SK-N-SH (cell line): Measurements from ENCODE around the gene DUSP10.

Experiments used
- EZH2phosphoT487 ChIP-seq: fragments of 200-600 bp; sonication (generic); IDR thresholded peaks from 2 replicates; pipeline ENCODE4 v1.6.1; 2017; ENCODE audit warnings: low read depth, mixed run types, mild to moderate bottlenecking, antibody characterized with exemption, moderate library complexity, borderline replicate concordance
- MXI1 ChIP-seq: IDR thresholded peaks from 2 replicates; pipeline ENCODE4 v1.6.1; 2012; ENCODE audit warnings: mild to moderate bottlenecking, low read depth, low read length, improper control_type of control experiment
- NFIC ChIP-seq: IDR thresholded peaks from 2 replicates; pipeline ENCODE4 v1.4.0; 2012; ENCODE audit warnings: borderline replicate concordance
- POLR2AphosphoS5 ChIP-seq: IDR thresholded peaks from 2 replicates; pipeline ENCODE4 v1.6.1; 2012; ENCODE audit warnings: low read depth, low read length
- RAD21 ChIP-seq: IDR thresholded peaks from 2 replicates; pipeline ENCODE4 v1.6.1; 2012; ENCODE audit warnings: mild to moderate bottlenecking, low read length
- TAF1 ChIP-seq: IDR thresholded peaks from 2 replicates; pipeline ENCODE4 v1.6.1; 2012; ENCODE audit warnings: low read depth, mild to moderate bottlenecking, low read length, moderate library complexity, borderline replicate concordance
- TF ChIP-seq, protein P1 (sequence below): fragments of 200-600 bp; sonication (generic); IDR thresholded peaks from 2 replicates; pipeline ENCODE4 v1.6.1; 2017; ENCODE audit warnings: antibody characterized with exemption, mild to moderate bottlenecking, moderate library complexity

DNA sequence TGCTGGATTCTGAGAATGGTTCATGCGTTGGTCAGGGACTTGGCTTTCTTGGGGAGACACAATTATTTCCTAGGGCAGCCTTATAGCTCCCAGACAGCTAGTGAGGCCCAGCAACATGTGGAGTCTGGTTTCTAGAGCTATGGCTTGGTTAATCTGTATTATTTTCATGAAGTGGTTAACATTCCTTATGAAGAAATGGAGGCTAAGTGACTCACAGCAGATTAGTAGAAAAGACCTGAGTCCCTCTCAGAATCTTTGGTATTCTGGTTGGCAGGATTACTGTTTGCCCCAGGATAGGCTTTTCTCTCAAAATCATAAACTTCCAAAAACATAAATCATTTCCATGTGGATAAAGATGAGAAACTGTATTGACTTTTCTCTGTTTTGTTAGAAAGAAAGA, 42.3 kb downstream of the DUSP10 start:
- TF ChIP-seq RAD21 = no peak
- TF ChIP-seq EZH2phosphoT487 = no peak
- TF ChIP-seq, protein P1, sequence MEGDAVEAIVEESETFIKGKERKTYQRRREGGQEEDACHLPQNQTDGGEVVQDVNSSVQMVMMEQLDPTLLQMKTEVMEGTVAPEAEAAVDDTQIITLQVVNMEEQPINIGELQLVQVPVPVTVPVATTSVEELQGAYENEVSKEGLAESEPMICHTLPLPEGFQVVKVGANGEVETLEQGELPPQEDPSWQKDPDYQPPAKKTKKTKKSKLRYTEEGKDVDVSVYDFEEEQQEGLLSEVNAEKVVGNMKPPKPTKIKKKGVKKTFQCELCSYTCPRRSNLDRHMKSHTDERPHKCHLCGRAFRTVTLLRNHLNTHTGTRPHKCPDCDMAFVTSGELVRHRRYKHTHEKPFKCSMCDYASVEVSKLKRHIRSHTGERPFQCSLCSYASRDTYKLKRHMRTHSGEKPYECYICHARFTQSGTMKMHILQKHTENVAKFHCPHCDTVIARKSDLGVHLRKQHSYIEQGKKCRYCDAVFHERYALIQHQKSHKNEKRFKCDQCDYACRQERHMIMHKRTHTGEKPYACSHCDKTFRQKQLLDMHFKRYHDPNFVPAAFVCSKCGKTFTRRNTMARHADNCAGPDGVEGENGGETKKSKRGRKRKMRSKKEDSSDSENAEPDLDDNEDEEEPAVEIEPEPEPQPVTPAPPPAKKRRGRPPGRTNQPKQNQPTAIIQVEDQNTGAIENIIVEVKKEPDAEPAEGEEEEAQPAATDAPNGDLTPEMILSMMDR = no peak
- TF ChIP-seq NFIC = no peak
- no peak for TF ChIP-seq TAF1
- no peak for TF ChIP-seq POLR2AphosphoS5
- TF ChIP-seq MXI1 = no peak
